HS-5 (cell line): ENCODE results near the gene PTGES.
"Not testable (repeated sequence)": the region's sequence is repeated elsewhere in the genome, so short reads cannot be mapped to it uniquely, and the experiment has no call there.

ENCODE experiments used
- DNase-seq: peaks from one replicate; pipeline ENCODE4 v3.0.0-alpha.2; 2012; ENCODE audit warnings: low read depth

Gene PTGES, protein sequence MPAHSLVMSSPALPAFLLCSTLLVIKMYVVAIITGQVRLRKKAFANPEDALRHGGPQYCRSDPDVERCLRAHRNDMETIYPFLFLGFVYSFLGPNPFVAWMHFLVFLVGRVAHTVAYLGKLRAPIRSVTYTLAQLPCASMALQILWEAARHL

DNA sequence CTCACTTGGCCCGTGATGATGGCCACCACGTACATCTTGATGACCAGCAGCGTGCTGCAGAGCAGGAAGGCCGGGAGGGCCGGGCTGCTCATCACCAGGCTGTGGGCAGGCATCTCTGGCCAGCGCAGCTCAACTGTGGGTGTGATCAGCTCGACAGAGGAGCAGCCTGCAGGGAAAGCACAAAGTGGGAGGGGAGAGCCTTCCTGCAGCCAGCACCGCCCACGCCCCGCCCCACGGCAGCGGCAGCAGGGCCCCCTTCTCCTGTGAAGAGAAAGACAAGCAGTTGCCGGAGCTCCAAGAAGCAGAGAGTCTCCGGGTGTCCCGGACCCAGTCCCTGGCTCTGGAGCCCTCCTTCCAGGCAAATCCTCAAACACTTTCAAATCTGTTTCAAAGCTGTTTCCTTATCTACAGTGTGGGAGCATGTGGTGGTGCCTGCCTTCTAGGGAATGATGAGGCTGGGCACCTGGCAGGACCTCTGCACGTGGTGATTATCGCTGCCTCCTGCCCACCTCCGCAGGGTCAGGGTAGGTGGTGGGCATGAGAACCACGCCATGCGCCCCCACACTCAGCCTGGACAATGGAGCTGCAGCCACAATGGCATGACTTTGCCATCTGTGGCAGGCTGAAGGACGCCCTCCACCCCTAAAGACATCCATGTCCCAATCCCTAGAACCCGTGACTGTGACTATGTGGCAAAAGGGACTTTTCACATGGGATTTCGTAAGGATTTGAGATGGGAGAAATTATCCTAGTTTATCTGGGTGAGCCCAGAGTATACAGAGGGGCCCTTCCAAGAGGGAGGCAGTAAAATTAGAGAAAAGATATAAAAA is at the start of gene PTGES:
Gene PTGES, minus strand, starts transcription at position 143 of the 830 bp plus-strand sequence. Its CDS starts 30 bp downstream, at position 113.
- peak; percentile 25 for DNase-seq

GRCh38 chr9:129801504-129801903 is 48.7 kb upstream of the PTGES start:
- no peak for DNase-seq

- DNase-seq: no peak
Observed at GRCh38 chr9:129798973-129799372, 46.1 kb upstream of the PTGES start.

- not testable (repeated sequence) for DNase-seq
Observed at GRCh38 chr9:129796029-129796428, 43.2 kb upstream of the PTGES start.

DNA sequence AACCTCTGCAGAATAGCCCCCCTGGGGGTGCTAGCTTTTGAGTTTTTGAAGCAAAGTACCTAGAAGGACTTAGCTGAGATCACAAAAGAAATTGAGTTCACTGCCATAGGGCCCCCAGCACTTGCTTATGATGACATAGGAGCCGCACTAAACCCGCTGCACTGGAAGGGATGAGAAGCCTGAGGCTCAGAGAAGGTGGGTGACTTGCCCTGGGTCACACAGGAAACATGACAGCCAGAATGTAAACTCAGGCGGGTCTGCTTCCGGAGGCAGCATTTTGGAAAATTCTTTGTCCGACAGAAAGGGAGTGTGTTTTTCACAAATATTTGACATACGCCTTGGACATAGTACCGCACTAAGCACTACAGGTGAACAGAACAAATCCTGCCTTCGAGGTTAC is 41.7 kb upstream of the PTGES start:
- DNase-seq: no peak

- no peak for DNase-seq
Observed at GRCh38 chr9:129786481-129786880, 33.6 kb upstream of the PTGES start.

DNA sequence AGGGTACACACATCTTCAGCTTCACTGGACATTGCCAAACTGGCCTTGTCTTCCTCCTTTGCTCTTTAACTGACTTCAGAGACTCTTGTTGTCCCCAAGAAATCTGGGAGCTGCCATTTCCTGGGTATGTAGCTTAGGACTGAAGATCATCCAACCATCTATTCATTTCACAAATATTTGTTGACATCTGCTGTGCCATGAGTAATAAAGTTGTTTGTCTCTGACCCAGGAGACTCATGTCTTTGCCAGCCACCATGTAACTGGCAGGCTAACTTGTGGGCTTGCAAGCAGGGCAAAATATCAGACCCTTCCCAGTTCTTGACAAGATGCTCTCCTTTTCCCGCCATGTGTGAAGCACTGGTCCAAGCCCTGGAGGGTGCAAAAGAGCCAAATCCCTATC is 33.0 kb upstream of the PTGES start:
- DNase-seq: no peak

- DNase-seq: not testable (repeated sequence)
Observed at GRCh38 chr9:129784970-129785369, 32.1 kb upstream of the PTGES start.

GRCh38 chr9:129783516-129784361 is 30.9 kb upstream of the PTGES start:
- peak; percentile 25 for DNase-seq

- DNase-seq: no peak
Observed at GRCh38 chr9:129781981-129782380, 29.1 kb upstream of the PTGES start.

DNA sequence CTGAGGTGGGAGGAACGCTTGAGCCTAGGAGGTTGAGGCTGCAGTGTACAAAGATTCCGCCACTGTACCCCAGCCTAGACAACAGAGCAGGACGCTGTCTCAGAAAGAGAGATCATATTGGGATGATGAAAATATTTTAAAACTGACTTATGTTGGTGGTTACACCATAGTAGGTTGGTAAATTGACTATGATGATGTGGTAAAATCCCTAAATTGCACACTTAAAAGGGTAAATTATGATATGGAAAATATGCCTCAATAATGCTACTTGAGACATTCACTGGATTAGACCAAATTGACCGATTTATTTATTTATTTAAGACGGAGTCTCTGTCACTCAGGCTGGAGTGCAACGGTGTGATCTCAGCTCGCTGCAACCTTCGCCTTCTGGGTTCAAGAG is 28.3 kb upstream of the PTGES start:
- DNase-seq: no peak

- no peak for DNase-seq
Observed at GRCh38 chr9:129779560-129780190, 26.8 kb upstream of the PTGES start.

- no peak for DNase-seq
Observed at GRCh38 chr9:129778469-129778868, 25.6 kb upstream of the PTGES start.

DNA sequence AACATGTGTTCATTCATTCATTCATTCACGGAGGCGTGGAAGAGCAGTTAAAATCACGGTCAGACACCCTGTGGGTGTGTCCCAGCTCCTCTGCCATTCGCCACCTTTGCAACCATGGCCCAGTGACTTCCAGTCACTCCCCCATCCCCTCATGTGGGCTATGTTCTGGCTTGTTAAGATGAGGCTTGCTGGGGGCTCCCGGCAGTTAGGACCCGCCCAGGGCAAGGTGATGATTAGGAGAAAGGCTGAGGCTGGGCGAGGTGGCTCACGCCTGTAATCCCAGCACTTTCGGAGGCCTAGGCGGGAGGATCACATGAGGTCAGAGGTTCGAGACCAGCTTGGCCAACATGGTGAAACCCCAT is 24.9 kb upstream of the PTGES start:
- DNase-seq: no peak

DNA sequence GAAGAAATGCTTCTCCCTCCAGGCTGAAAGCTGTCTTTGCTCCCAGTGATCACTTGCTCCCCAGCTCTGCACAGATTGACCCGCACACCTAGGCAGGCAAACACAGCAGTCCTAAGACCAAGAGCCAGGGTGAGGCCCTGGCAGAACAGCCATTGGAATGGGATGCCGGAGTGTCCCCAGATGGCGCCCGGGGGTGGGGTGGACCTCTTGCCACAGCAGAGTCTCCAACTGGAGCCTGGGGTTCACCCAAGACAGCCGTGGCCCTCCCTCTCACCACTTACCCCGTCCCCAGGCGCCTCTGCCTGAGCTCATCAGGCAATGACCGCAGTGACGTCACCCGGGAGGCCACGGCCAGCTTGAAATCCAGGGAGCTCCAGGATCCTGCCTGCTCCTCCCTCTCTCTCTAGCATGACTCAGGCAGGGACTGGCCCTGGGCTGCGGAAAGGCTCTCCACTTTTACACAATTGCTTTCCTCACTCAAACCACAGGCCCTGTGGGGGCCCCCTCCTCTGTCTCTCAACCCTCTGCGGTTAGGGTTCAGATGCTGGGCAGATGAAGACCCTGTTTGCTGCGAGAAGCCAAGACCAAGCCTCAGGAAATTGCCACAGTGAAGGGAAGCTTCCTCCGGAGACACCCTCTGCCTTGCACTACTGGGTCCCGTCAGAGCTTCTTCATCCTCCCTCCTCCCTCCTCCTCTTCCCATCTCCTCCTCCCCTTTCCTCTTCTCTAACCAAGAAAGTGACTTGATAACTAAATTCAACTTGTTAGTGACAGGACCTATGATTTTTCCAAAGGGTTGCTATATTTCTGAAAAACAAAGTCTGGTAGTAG is 24.3 kb upstream of the PTGES start:
- DNase-seq: peak; percentile 95

DNA sequence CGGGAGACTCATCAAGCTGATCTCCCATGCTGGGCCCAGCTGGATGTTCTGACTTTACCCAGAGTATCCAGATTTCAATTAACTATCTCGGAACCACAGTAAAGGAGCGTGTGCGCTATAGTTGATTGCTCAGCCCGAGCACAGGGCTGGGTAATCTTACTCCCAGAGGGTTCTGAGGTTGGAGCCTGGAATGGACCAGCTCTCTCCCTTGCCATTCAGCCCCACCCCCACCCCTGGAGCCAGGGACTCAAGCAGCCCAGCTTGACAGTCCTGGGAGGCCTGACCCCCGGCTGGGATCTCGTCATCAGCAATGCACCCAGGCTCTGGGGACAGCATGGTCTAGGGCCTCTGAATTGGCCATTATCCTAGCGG is 23.7 kb upstream of the PTGES start:
- no peak for DNase-seq

DNA sequence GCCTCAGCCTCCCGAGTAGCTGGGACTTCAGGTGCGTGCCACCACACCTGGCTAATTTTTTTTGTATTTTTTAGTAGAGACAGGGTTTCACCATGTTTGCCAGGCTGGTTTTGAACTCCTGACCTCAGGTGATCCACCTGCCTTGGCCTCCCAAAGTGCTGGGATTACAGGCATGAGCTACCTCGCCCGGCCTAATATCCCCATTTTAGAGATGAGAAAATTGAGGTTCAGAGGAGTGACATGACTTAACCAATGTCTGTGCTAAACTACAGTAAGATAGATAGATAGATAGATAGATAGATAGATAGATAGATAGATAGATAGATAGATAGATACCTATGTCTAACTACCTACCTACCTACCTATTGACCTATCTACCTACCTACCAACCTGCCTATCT is 23.3 kb upstream of the PTGES start:
- not testable (repeated sequence) for DNase-seq

GRCh38 chr9:129775448-129775798 is 22.6 kb upstream of the PTGES start:
- DNase-seq: no peak

- no peak for DNase-seq
Observed at GRCh38 chr9:129774791-129775447, 22.1 kb upstream of the PTGES start.

- DNase-seq: peak; percentile 63
Observed at GRCh38 chr9:129773262-129774048, 20.6 kb upstream of the PTGES start.
